HG03571 (cell line): ENCODE measurements around the gene HM13.
"Not testable (repeated sequence)": the region's sequence is repeated elsewhere in the genome, so short reads cannot be mapped to it uniquely, and the experiment has no call there.

Source experiments
- ATAC-seq: cut with Tn5 transposase; IDR thresholded peaks from one replicate; pipeline ENCODE4 v1.9.1; 2021; ENCODE audit not compliant: unreplicated experiment

Gene HM13

DNA sequence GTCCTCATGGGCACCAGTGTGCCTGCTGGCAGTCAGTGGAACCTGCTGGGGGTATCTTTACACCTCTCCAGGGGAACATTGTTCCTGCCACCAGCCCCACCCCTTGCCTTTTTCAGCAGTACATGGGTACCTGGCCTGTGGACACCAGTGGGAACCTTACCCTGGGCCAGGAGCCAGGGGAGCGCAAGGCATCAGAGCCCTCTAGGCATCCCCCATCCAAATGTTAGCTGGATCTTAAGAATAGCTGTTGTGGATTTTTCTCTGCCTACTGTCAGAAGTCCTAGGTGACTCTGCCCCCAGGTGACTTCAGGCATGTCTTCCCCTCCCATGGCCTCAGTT is 52.0 kb downstream of the HM13 start:
- no peak for ATAC-seq

DNA sequence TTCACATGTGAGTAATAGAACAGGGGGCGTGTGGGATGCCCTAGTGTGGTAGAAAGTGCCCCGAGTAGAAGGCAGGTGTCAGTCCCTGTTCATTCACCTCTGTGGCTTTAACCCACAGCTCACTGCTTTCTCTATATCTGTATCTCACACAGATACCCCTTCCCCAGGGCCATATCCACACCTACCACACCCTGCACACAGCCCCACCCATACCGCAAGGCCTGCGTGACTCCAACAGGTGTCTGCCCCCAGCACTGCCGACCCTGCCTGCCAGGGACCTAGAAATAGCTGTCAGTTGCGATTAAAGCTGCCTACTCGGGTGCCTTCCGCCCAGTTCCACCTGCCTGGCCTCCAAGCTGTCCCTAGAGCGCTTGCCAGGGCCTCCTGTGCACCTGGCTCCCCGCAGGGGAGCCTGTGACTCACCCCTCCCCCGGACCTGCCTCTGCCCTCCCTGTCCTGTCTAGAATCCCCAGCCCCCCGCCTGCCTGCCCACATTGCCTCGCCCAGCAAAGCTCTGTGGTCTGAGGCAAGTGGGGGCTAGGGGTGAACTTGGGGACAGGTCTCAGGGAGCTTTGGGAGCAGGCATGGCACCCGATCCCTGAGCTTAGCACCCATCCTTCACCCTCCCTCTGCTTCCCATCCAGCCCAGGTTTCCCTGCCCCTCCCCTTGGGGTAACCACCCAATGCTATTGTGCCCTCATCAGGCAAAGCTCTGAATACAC is 52.6 kb downstream of the HM13 start:
- no peak for ATAC-seq

DNA sequence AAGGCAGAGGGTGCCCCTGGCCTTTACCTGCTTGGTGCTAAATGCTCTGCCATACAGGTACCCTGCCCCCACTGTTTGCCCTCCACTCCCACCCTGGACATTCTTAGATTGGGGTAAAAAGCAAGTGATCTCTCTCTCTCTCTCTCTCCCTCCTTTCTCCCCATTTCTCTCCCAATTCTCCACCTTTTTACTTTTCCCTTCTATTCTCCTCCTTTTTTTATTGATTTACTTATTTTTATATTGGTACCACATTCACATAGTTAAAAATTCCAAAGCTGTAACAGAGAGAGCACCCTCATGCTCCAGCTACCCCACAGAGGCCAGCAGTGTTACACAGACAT is 53.1 kb downstream of the HM13 start:
- ATAC-seq = no peak

DNA sequence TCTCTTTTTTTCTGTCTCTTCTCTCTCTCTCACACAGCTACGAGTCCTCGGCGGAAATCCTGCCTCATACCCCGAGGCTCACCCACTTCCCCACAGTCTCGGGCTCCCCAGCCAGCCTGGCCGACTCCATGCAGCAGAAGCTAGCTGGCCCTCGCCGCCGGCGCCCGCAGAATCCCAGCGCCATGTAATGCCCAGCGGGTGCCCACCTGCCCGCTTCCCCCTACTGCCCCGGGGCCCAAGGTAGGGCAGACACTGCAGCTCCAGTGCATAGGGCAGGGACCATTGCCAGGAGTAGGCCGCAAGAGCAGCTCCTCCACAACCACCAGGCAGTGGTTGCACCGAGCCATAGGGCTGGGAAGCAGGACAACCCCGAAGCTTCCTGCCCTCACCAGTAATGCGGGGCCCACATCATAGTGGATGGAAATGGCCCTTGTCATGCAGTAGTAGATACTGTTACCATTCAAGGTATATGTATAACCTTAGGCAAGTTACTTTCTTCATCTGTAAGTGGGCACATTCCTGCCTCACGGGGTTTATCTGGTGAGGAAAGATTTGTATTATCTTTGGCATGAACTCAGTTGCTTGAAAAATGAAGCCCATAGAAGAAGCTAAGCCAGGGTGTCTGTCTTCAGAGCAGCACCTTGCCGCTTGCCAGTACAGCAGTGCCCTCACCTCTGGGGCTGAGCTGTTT is 53.9 kb downstream of the HM13 start:
- ATAC-seq = no peak

DNA sequence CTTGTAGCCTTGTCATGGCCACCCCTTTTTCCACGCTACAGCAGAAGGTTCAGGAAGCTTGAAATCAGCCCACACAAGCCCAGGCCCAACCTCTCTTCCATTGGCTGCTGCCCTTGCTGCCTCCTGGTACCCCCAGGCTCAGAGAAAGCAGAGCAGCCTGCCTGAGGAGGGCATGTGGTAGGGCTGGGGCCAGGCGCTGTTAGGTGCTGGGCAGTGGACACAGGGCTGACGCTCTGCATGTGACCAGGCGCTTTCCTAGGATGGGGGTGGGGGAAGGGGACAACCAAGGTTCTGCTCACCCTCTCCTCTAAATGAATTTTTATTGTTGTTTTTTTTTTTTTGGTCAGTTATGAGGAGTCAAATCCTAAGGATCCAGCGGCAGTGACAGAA is 54.5 kb downstream of the HM13 start:
- ATAC-seq = no peak

DNA sequence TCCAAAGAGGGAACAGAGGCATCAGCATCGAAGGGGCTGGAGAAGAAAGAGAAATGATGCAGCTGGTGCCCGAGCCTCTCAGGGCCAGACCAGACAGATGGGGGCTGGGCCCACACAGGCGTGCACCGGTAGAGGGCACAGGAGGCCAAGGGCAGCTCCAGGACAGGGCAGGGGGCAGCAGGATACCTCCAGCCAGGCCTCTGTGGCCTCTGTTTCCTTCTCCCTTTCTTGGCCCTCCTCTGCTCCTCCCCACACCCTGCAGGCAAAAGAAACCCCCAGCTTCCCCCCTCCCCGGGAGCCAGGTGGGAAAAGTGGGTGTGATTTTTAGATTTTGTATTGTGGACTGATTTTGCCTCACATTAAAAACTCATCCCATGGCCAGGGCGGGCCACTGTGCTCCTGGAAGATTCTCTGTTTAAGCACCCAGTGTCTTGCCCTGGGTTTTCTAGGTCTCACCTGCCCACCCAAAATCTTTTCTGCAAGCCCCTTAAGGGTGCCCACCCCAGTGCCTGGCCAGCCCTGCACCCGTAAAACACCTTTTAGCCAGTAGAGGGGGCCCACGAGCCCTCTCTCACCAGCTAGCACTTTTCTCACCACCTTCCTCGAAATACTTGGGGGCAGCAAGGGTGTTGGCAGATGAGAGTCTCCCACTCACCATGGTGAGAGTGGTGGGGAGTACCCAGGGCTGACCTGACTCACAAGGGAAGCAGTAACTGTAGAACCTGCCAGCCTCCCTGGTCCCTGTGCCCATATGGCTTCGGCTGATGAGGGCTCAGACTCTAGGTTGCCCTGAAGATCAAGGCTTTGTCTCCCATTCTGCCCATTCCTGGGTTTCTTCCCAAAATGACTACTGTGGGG is 55.1 kb downstream of the HM13 start:
- ATAC-seq = no peak

DNA sequence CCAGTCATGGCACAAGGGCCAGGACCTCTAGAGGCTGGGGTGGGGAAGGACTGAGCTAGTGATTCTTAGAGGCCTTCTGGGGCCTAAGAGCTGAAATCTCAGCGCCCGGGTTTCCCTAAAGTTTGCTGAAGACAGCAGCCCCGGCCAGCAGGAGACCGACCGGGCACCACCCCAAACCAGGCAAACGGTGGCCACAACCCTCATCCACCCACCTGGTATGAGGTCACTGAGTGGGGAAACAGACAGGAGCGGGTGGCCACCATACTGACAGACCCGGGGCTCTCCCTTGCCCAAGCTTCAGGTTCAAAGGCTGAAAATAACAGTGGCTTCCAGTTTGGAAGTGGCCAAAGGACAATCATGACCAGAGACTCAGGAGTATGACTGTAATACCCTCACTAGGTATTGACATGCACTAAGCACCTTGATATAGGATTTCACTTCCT is 55.8 kb downstream of the HM13 start:
- ATAC-seq = no peak

DNA sequence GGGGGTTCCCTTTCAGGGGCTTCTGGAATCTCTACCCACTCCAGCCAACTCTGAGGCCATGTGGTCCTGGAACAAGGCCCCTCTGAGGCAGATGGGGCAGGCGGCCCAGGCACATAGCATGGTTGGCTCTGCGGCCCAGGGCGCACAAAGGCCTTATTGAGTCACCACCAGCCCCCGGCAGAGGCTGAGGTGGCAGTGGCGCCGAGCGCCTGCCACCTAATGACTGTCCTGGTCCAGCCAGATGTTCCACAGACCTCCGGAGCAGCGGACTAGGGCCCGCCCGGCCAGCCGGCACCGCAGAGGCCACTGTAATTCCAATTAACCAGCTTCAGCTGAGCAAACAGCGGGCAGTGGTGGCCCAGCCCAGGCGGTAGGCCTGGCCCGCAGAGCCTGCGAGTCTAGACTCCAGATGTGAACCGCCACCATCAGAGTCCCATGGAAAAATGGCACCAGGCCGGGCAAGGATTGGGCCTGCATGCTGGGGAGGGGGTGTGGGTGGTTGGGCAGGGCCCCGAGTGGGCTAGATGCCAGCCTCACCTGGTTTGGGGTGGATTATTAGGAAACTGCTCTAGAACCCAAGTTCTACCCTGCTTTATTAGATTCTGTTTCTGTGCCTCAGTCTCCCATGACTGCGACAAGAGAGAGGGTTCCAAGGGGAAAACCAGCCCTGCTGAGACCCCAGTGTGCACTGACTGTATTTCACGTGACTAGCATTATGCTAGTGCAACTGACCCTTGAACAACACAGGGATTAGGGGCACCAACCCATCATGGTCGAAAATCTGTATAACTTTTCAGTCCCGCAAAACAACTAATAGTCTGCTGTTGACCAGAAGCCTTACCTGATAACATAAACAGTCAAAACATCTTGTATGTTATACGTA is 56.7 kb downstream of the HM13 start:
- no peak for ATAC-seq

DNA sequence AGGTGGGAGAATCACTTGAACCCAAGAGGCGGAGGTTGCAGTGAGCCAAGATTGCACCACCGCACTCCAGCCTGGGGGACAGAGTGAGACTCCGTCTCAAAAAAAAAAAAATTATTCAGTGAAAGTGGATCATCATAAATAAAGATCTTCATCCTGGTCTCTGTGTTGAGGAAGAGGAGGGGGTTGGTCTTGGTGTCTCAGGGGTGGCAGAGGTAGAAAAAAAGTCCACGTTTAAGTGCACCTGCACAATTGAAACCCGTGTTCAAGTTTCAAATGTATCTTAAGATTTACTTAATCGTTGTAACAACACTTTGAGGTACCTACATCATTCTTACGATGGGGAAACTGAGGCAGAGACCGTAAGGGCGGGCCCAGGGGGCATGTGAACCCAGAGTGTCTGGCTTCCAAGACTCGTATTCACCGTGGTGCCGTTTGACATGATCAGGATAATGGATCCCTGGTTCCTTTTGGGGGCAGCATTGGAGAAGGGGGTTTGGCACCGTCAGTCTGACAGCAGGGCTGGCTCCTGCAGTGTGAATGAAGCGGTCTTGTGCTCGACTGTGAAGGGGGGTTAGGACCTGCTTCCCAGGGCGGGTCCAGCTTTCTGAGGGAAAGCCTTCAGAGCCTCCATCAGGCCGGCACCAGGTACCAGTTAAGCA is 57.9 kb downstream of the HM13 start:
- no peak for ATAC-seq

DNA sequence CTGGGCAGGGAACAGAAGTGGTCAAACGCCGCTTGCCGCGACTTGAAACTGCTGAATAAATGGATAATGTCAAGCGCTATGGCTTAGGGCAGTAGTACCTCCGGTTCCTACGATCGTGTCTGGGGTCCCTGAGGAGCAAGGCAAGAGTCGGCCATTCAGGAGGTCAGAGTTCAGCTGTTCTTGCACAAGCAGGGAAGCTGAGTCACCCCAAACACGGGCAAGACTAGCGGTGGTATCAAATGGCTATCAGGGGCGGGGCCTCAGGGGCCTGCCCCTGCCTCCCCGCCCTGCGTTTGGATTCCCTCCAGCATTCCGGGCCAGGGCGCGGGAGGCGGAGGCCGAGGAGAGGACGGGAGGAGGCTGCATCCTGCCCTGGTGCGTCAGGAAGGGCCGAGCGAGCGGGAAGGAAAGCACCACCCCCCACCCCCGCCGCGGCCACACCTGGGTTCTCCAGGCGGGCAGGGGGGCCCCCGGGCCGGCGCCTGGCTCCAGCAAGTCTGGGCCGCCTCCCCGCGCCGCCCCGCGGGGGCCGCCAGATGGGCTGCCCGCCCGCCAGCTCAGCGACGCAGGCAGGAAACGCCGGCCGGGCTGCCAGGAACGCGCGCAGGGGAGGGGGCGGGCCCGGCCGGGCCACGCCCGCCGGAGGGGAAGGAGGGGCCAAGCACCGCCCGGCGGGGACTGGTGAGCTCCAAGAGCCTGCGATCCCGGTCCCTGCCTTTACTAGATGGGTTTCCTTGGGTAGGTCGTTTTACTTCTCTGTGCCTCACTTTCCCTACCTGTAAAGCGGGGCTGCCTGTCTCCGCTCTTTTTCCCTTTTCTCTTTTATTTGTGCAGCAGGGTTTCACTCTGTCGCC is 58.7 kb downstream of the HM13 start:
- ATAC-seq = peak; percentile 89

DNA sequence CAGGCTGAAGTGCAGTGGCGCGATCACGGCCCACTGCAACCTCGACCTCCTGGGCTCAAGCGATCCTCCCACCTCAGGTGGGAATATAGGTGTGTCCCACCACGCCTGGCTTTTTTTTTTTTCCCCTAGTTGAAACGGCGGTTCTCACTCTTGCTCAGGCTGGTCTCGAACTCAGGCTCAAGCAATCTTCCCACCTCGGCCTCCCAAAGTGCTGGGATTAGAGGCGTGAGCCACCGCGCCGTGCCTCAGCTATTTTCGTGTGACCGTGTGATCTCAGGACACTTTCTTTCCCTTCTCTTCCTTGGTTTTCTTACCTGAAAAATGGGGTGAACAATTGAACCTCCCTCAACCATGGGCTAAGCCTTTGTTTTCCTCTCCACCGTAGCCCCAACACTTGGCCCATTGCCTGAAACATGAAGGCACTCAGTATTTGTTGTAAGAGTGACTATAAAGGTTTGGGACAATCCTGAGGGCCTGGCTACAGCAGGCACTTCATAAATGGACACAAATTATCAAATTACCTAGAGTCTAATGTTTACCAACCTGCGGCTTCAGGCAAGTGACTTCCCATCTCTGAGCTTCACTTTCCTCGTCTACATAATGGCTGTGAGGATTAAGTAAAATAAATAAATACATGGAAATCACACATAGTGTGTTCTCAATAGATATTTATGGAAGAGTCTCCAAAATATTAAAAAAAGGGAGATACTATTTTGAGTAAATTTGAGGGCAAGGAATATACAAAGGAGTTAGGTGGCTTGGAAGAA is 59.5 kb downstream of the HM13 start:
- no peak for ATAC-seq

DNA sequence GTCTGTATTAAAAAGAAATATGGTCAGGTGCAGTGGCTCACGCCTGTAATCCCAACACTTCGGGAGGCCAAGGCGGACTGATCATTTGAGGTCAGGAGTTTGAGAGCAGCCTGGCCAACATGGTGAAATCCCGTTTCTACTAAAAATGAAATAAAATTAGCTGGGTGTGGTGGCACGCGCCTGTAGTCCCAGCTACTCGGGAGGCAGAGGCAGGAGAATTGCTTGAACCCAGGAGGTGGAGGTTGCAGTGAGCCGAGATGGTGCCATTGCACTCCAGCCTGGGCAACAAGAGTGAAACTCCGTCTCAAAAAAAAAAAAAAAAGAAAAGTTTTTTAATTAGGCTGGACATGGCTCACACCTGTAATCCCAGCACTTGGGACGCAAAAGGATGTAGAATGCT is 60.7 kb downstream of the HM13 start:
- not testable (repeated sequence) for ATAC-seq

DNA sequence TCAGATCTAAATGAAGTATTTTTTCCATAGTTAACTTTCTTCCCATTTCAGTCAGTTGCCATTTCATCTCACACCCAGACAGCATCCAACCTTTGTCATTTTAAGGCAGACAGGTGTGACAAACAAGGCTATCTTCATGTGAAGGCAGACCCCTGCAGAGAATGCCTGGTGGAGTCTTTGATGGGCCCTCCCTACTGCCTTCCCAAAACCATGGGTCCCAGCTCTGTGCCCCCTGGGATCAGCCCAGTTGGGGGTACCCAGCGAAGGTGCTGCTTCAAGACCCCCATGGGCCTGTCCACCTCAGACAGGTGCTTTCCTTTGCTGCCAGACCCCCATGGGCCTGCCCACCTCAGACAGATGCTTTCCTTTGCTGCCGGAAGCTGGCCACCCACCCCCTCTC is 62.5 kb downstream of the HM13 start:
- no peak for ATAC-seq

DNA sequence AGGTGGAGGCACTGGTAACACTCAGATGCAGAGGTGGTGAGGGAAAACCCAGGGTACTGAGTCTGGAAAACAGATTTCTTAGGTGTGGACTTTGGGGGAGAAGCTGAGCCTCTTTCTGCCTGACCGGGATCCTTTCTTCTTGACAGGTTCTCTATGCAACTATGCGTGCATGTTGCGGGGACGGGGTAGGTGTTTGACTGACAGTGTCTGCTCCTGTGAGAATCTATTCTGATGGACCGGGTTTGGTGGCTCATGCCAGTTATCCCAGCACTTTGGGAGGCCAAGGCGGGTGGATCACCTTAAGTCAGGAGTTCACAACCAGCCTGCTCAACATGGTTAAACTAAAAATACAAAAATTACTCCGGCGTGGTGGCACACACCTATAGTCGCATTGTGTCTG is 63.0 kb downstream of the HM13 start:
- no peak for ATAC-seq

DNA sequence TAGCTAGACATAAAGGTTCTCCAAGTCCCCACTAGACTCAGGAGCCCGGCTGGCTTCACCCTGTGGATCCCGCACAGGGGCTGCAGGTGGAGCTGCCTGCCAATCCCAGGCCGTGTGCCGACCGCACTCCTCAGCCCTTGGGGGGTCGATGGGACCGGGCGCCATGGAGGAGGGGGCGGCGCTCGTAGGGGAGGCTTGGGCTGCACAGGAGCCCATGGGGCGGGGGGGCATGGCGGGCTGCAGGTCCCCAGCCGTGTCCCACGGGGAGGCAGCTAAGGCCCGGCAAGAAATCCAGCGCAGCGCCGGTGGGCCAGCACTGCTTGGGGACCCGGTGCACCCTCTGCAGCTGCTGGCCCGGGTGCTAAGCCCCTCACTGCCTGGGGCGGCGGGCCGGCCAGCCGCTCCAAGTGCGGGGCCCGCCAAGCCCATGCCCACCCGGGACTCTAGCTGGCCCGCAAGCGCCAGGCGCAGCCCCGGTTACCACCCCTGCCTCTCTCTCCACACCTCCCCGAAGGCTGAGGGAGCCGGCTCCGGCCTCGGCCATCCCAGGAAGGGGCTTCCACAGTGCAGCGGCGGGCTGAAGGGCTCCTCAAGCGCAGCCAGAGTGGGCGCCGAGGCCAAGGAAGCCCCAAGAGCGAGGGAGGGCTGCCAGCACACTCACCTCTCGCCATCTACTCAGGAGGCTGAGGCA is 64.4 kb downstream of the HM13 start:
- ATAC-seq = no peak

DNA sequence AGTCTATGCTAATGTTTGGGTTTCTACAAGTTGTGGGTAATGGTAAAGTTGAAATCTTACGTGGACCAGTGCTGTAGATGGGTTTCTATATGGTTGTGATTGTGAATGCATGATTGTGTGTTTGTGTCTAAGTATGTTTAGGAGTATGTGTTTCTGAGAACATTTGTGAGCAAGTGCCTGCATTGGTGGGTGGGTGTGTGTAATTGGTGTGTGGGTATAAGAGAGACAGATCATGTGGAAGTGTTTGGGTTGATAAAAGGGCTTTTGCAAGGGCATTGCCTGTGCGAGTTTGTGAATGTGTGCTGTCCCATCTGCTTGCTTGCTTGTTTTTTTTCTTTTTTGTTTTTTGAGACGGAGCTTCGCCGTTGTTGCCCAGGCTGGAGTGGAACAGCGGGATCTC is 65.0 kb downstream of the HM13 start:
- no peak for ATAC-seq

DNA sequence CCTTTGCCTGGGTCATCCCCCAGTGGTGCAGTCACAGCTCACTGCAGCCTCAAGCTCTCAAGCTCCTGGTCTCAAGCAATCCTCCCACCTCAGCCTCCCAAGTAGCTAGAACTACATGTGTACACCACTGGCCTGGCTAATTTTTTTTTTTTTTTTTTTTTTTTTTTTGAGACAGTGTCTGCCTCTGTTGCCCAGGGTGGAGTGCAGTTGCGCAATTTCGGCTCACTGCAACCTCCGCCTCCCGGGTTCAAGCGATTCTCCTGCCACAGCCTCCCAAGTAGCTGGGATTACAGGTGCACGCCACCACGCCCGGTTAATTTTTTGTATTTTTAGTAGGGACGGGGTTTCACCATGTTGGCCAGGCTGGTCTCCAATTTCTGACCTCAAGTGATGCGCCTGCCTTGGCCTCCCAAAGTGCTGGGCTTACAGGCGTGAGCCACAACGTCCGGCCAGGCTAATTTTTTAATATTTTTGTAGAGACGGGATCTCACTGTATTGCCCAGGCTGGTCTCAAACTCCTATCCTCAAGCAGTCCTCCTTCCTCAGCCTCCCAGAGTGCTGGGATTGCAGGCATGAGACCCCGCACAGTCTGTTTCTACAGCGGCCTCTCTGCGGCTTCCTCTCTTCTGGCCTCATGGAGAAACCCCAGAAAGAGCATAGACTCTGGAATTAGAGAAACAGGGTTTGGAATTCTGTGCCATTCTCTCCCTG is 65.9 kb downstream of the HM13 start:
- ATAC-seq = not testable (repeated sequence)

DNA sequence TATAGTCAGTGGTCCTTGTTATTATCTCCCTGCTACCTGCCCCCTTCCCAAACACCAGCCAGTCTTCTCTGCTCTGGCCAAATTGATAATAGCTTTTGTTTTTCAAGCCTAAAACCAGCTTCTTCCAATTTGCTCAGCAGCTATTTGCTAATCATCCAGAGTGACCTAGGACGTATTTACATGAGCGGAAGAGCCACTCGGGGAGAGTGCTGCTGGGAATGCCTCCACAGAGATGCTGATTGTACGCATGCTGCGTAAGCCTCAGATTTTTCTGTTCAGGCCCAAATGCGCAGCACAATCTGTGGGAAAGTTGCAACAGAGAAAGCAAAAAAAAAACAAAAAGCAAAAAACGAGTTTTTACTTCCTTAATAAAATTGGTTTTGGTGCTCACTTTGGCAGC is 66.5 kb downstream of the HM13 start:
- ATAC-seq = no peak
